Coronary artery (tissue), 2 donors: Measurements from ENCODE around the gene SPEM1.

Experiments
- DNase-seq: peaks from one replicate; pipeline ENCODE4 v3.0.0-alpha.2; 2017; ENCODE audit warnings: low spot score
- H3K27ac ChIP-seq, 2 donors: fragments of 200-600 bp; sonication (generic); one replicate each; pipeline ENCODE4 v1.5.1; 2016 to 2019
- H3K4me3 ChIP-seq: fragments of 200-600 bp; sonication (generic); 2 replicates; pipeline ENCODE4 v1.5.1; 2016; ENCODE audit warnings: mild to moderate bottlenecking, moderate library complexity
- CTCF ChIP-seq: fragments of 200-600 bp; sonication (generic); IDR thresholded peaks from one replicate; pipeline ENCODE4 v1.5.1; 2019; ENCODE audit warnings: antibody characterized with exemption

SPEM1 gene

GRCh38 chr17:7411427-7411750 lies 8.7 kb upstream of the SPEM1 start:
- no peak for DNase-seq
- no peak for TF ChIP-seq CTCF
- Histone ChIP-seq H3K27ac (no peak overlapping the region), H3K4me3 (no peak overlapping the region)

DNA sequence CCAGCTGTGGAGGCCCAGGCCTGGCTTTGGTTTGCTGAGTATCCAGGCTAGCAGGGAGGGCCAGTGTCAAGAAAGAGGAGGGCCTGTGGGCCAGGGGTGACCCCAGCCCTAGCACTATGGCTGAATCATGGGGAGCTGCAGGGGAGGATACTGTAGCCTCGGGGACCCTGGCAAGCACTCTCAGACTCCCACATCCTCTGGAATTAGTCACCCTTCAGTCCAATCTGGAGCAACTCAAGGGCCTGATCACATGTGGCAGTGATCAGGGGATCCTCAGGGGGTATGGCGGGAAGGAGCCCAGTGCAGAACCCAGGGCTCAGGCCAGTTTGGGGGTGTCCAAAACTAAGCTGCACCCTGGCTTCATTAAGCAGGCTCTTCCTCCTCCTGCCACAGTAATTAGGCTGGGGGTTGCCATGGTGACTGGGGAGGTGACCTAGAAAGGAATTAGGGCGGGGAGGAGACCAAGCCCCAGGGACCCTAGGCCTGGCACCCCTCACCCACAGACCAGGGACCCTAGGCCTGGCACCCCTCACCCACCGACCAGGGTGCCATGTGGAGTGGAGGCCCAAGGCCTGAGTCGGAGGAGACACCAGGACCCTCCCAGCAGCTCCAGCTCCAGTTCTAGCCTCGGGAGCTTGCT lies 6.7 kb upstream of the SPEM1 start:
- Histone ChIP-seq H3K4me3 (no peak overlapping the region), H3K27ac (peak overlapping the region in 1 of 2 donors; percentile 16)
- TF ChIP-seq CTCF, result no peak
- DNase-seq, result no peak

GRCh38 chr17:7414837-7415236 lies 5.3 kb upstream of the SPEM1 start:
- H3K4me3 ChIP-seq, result no peak overlapping the region
- no peak overlapping the region for H3K27ac ChIP-seq
- no peak for DNase-seq
- TF ChIP-seq CTCF, result no peak

GRCh38 chr17:7415784-7416183 lies 4.3 kb upstream of the SPEM1 start:
- Histone ChIP-seq H3K27ac (no peak overlapping the region), H3K4me3 (no peak overlapping the region)
- no peak for TF ChIP-seq CTCF
- no peak for DNase-seq

GRCh38 chr17:7416323-7416722 lies 3.8 kb upstream of the SPEM1 start:
- no peak overlapping the region for H3K27ac ChIP-seq
- no peak overlapping the region for H3K4me3 ChIP-seq
- DNase-seq, result no peak
- TF ChIP-seq CTCF, result no peak

- no peak for TF ChIP-seq CTCF
- H3K27ac ChIP-seq, result no peak overlapping the region
- H3K4me3 ChIP-seq, result no peak overlapping the region
- no peak for DNase-seq
Measured at GRCh38 chr17:7417056-7417655, 3.0 kb upstream of the SPEM1 start.

GRCh38 chr17:7418472-7419152 lies 1.5 kb upstream of the SPEM1 start:
- Histone ChIP-seq H3K27ac (no peak overlapping the region), H3K4me3 (no peak overlapping the region)
- TF ChIP-seq CTCF, result no peak
- DNase-seq, result no peak
